RWPE2 (cell line): Measurements from ENCODE around the gene MAPK14.
"Not testable (repeated sequence)": the region's sequence is repeated elsewhere in the genome, so short reads cannot be mapped to it uniquely, and the experiment has no call there.

ENCODE experiments used
- ATAC-seq: fragments of 200-7000 bp; cut with Tn5 transposase; 3 replicates; pipeline ENCODE4 v1.9.1; 2021; ENCODE audit warnings: low read depth
- DNase-seq: peaks from one replicate; pipeline ENCODE4 v3.0.0-alpha.2; 2020; ENCODE audit warnings: low spot score
- H3K27ac ChIP-seq: fragments of 450-650 bp; 2 replicates; pipeline ENCODE4 v1.5.1; 2017; ENCODE audit warnings: mild to moderate bottlenecking; ENCODE audit not compliant: poor library complexity, severe bottlenecking
- H3K27me3 ChIP-seq: fragments of 250-450 bp; sonication (Bioruptor Pico); 2 replicates; pipeline ENCODE4 v1.5.1; 2021; ENCODE audit warnings: mild to moderate bottlenecking, moderate library complexity; ENCODE audit not compliant: insufficient read depth, poor library complexity, severe bottlenecking
- H3K36me3 ChIP-seq: fragments of 250-450 bp; sonication (Bioruptor Pico); 2 replicates; pipeline ENCODE4 v1.5.1; 2020; ENCODE audit warnings: low read depth, mild to moderate bottlenecking, moderate library complexity
- H3K4me1 ChIP-seq: fragments of 250-450 bp; sonication (Bioruptor Pico); 2 replicates; pipeline ENCODE4 v1.5.1; 2021; ENCODE audit warnings: mild to moderate bottlenecking, moderate library complexity; ENCODE audit not compliant: insufficient read depth, poor library complexity, severe bottlenecking
- H3K4me3 ChIP-seq: fragments of 250-450 bp; sonication (Bioruptor Pico); 2 replicates; pipeline ENCODE4 v1.5.1; 2021; ENCODE audit warnings: mild to moderate bottlenecking, moderate library complexity; ENCODE audit not compliant: severe bottlenecking
- H3K9me3 ChIP-seq: fragments of 250-450 bp; sonication (Bioruptor Pico); 2 replicates; pipeline ENCODE4 v1.5.1; 2021; ENCODE audit warnings: mild to moderate bottlenecking, moderate library complexity; ENCODE audit not compliant: severe bottlenecking
- TF ChIP-seq, protein P1 (sequence below): fragments of 450-650 bp; IDR thresholded peaks from one replicate; pipeline ENCODE4 v1.5.1; 2017; ENCODE audit warnings: mild to moderate bottlenecking, moderate library complexity; ENCODE audit not compliant: poor library complexity, severe bottlenecking

Gene MAPK14

DNA sequence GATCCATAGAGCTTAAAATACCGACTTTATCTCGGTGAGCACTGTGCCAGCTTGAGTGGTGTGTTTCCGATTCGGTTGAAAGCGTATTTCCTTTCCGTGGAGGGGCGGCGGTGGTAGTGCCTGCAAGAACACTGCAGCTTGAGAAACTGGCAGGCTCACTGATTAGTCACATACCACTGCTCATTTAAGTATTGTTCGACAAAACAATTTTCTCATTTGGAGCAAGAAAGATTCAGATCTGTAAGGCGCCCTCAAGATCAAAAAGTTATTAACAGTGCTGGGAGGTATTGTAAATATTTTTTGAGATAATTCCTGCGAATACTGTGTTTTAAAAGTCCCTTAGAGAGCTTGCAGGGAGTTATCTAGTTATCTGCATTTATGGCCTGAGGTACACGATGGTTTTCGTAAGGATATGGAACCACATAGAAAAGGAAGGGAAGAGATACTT lies 1.3 kb downstream of the MAPK14 start:
- ATAC-seq, result peak; percentile 51
- Histone ChIP-seq H3K4me1 (peaks cover 16% of the 10 kb centered on the region), H3K36me3 (no peaks in the 10 kb centered on the region; the same call in 1 of the 2 replicates), H3K27ac (peak overlapping the region; percentile 83), H3K9me3 (no peaks in the 10 kb centered on the region), H3K27me3 (no peaks in the 10 kb centered on the region), H3K4me3 (peak overlapping the region; percentile 73)
- peak; percentile 78 for DNase-seq
- TF ChIP-seq, protein P1, sequence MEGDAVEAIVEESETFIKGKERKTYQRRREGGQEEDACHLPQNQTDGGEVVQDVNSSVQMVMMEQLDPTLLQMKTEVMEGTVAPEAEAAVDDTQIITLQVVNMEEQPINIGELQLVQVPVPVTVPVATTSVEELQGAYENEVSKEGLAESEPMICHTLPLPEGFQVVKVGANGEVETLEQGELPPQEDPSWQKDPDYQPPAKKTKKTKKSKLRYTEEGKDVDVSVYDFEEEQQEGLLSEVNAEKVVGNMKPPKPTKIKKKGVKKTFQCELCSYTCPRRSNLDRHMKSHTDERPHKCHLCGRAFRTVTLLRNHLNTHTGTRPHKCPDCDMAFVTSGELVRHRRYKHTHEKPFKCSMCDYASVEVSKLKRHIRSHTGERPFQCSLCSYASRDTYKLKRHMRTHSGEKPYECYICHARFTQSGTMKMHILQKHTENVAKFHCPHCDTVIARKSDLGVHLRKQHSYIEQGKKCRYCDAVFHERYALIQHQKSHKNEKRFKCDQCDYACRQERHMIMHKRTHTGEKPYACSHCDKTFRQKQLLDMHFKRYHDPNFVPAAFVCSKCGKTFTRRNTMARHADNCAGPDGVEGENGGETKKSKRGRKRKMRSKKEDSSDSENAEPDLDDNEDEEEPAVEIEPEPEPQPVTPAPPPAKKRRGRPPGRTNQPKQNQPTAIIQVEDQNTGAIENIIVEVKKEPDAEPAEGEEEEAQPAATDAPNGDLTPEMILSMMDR, result no peak

DNA sequence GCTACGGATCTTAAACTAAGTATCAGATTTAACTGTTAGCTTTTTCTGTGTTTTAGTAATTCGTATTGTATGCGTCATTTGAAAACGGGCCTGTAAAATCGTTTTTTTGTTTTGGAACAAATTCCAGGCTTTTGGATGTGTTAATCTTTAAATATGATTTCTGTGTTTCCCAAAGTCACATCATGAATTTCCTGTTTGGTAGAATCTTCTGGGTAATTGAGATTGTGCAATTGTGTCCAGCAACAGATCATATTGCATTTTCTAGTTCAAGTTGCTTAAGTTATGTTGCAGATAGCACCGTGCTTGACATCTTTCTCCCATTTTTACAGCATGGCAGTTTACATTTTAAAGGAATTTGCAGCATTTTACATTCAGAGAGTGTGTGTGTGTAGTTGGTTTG lies 1.9 kb downstream of the MAPK14 start:
- Histone ChIP-seq H3K4me3 (peak overlapping the region; percentile 73), H3K27ac (peak overlapping the region; percentile 83), H3K4me1 (peaks cover 20% of the 10 kb centered on the region), H3K9me3 (no peaks in the 10 kb centered on the region), H3K27me3 (no peaks in the 10 kb centered on the region), H3K36me3 (no peaks in the 10 kb centered on the region; the same call in 1 of the 2 replicates)
- DNase-seq (no peak), ATAC-seq (no peak)
- TF ChIP-seq, protein P1, result no peak

DNA sequence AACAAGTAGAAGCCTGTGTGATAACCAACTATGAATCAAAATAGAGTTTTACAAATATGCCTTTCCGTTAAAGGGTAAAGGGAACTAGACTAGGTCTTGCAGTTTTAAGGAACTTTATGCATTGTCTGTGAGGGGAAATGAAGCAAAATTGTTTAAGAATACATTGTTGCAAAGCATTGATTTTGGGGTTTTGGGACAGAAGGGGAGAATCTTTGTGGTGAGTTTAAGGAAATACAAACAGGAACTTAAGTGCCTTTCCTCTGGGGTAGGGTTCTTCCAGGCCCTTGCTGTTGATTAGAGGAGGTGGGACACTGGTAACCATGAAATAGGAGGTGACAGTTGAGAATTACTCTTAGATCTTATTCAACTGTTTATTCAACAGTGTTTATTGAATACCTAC lies 4.7 kb downstream of the MAPK14 start:
- no peaks in the 10 kb centered on the region for H3K27me3 ChIP-seq
- peaks cover 8% of the 10 kb centered on the region; the same call in 1 of the 2 replicates for H3K36me3 ChIP-seq
- peaks cover 15% of the 10 kb centered on the region for H3K4me1 ChIP-seq
- no peaks in the 10 kb centered on the region for H3K9me3 ChIP-seq
- ATAC-seq, result no peak
- TF ChIP-seq, protein P1, result no peak
- no peak for DNase-seq
- H3K27ac ChIP-seq, result no peak overlapping the region
- H3K4me3 ChIP-seq, result no peak overlapping the region

DNA sequence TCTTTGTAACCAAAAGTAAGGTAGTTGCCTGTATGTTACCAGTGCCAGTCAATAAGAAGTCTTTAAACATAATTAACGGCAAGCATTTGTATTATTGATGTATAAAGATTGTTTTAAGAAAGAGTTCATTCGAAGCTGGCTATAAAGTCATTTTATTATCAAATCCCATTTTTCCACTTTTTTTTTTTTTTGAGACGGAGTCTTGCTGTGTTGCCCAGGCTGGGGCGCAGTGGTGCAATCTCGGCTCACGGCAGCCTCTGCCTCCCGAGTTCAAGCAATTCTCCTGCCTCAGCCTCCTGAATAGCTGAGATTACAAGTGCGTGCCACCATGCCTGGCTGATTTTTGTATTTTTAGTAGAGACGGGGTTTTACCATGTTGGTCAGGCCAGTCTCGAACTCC lies 5.5 kb downstream of the MAPK14 start:
- DNase-seq, H3K27me3 ChIP-seq, H3K27ac ChIP-seq, H3K36me3 ChIP-seq, H3K4me3 ChIP-seq, H3K9me3 ChIP-seq, ATAC-seq: not testable (repeated sequence)
- H3K4me1 ChIP-seq, result peaks cover 15% of the 10 kb centered on the region

DNA sequence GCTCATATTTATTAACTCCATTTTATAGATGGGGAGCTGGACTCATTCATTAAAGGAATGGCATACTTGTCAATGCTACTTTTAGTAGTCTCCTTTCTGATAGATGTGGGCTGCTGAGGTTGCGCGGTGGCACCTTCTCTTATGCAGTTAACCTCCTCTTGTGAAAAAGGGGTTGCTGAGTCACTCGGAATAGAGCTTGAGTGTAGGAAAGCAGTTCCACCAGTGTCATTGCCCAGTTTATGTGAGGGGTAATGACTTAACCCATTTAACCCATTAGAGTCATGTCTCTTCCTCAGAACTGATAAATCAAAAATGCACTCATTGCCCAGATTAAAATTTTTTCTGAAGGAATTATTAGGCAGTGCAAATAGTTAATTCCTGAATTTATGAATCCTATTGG lies 6.3 kb downstream of the MAPK14 start:
- peaks cover 8% of the 10 kb centered on the region; the same call in 1 of the 2 replicates for H3K36me3 ChIP-seq
- no peak overlapping the region for H3K27ac ChIP-seq
- H3K4me3 ChIP-seq, result no peak overlapping the region
- TF ChIP-seq, protein P1, result no peak
- no peaks in the 10 kb centered on the region for H3K9me3 ChIP-seq
- peak; percentile 49; the same call in 1 of the 3 replicates for ATAC-seq
- H3K4me1 ChIP-seq, result peaks cover 22% of the 10 kb centered on the region
- H3K27me3 ChIP-seq, result no peaks in the 10 kb centered on the region
- no peak for DNase-seq
